Measurements from ENCODE around the gene ITGBL1. TPM values are rescaled to one million over a fixed set of nuclear protein-coding genes. Genes with fewer than 3 reads are reported as not detected.

Gene ITGBL1
- total RNA-seq, 4 donors from 2014 or later, result 0.83 to 28.0 (median 3.0) TPM

- TF ChIP-seq, protein P1, sequence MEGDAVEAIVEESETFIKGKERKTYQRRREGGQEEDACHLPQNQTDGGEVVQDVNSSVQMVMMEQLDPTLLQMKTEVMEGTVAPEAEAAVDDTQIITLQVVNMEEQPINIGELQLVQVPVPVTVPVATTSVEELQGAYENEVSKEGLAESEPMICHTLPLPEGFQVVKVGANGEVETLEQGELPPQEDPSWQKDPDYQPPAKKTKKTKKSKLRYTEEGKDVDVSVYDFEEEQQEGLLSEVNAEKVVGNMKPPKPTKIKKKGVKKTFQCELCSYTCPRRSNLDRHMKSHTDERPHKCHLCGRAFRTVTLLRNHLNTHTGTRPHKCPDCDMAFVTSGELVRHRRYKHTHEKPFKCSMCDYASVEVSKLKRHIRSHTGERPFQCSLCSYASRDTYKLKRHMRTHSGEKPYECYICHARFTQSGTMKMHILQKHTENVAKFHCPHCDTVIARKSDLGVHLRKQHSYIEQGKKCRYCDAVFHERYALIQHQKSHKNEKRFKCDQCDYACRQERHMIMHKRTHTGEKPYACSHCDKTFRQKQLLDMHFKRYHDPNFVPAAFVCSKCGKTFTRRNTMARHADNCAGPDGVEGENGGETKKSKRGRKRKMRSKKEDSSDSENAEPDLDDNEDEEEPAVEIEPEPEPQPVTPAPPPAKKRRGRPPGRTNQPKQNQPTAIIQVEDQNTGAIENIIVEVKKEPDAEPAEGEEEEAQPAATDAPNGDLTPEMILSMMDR (IDR thresholded peaks at IDR 0.05), result no peak
- no peak for TF ChIP-seq POLR2A (IDR thresholded peaks at IDR 0.05)
- WGBS, 2 donors, result 83 to 86% methylated on average over 5 of the region's 5 CpGs
- intact Hi-C loops (cut with DNase I), result no loop called here
Measured at GRCh38 chr13:101647760-101648159, 195.3 kb downstream of the ITGBL1 start.

GRCh38 chr13:101648766-101649487 lies 196.5 kb downstream of the ITGBL1 start:
- H3K27me3 ChIP-seq, result no peaks in the 10 kb centered on the region
- H3K4me3 ChIP-seq, result no peak overlapping the region
- H3K9me3 ChIP-seq, result no peaks in the 10 kb centered on the region
- TF ChIP-seq POLR2A (IDR thresholded peaks at IDR 0.05), result no peak
- TF ChIP-seq, protein P1 (IDR thresholded peaks at IDR 0.05), result no peak
- intact Hi-C loops (cut with DNase I), result no loop called here
- H3K4me1 ChIP-seq, result no peaks in the 10 kb centered on the region
- H3K36me3 ChIP-seq, result no peaks in the 10 kb centered on the region
- no peak for DNase-seq
- no peak overlapping the region for H3K27ac ChIP-seq

More at GRCh38 chr13:101647760-101648159, 195.3 kb downstream of the ITGBL1 start:
- Histone ChIP-seq H3K27me3 (no peaks in the 10 kb centered on the region), H3K36me3 (no peaks in the 10 kb centered on the region), H3K4me3 (no peak overlapping the region), H3K27ac (no peak overlapping the region), H3K9me3 (no peaks in the 10 kb centered on the region), H3K4me1 (no peaks in the 10 kb centered on the region)
- no peak for DNase-seq

DNA sequence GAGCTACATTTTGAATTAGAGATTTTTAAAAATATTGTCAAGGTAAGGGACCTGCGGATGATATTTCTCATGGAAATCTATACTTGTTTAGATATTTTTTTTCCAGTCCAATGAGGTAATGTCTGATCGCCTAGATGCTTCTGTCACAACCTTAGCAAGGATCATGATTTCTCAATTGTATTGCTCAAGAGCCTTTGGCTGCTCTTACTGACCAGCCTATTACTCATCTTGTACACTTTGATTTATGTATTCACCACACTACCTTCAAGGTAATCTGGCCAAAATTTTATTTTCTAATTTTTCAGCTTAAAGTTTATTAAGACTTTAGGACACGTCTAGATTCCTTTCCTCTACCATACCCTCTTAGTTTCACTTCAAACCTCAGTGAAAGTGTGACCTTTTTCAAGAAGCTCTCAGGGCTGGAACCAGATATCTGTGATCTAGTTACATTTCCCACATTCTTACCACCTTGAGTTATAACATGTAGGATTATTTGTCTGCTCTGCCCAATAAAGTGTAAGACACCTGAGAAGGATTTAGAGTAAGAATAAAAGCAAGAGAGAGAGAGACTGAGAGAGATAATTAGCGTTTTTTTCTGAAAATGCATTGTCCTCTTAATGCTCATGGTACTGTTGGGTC lies 197.1 kb downstream of the ITGBL1 start:
- WGBS, 2 donors, result 54% methylated on average over 4 of the region's 4 CpGs
- Histone ChIP-seq H3K36me3 (no peaks in the 10 kb centered on the region), H3K9me3 (no peaks in the 10 kb centered on the region), H3K4me3 (no peak overlapping the region), H3K4me1 (no peaks in the 10 kb centered on the region), H3K27me3 (no peaks in the 10 kb centered on the region), H3K27ac (no peak overlapping the region)
- DNase-seq, result no peak
- TF ChIP-seq, protein P1 (IDR thresholded peaks at IDR 0.05), result no peak
- TF ChIP-seq POLR2A (IDR thresholded peaks at IDR 0.05), result no peak
- intact Hi-C loops (cut with DNase I), result no loop called here

- no peaks in the 10 kb centered on the region for H3K36me3 ChIP-seq
- no peak for DNase-seq
- H3K9me3 ChIP-seq, result no peaks in the 10 kb centered on the region
- no peak for TF ChIP-seq POLR2A (IDR thresholded peaks at IDR 0.05)
- TF ChIP-seq, protein P1 (IDR thresholded peaks at IDR 0.05), result no peak
- intact Hi-C loops (cut with DNase I), result no loop called here
- no peak overlapping the region for H3K4me3 ChIP-seq
- H3K4me1 ChIP-seq, result no peaks in the 10 kb centered on the region
- no peak overlapping the region for H3K27ac ChIP-seq
- 81 to 84% methylated on average over 4 of the region's 4 CpGs for WGBS, 2 donors
- no peaks in the 10 kb centered on the region for H3K27me3 ChIP-seq
Measured at GRCh38 chr13:101654883-101655282, 202.4 kb downstream of the ITGBL1 start.

GRCh38 chr13:101655435-101655834 lies 203.0 kb downstream of the ITGBL1 start:
- intact Hi-C loops (cut with DNase I), result no loop called here
- Histone ChIP-seq H3K36me3 (no peaks in the 10 kb centered on the region), H3K27me3 (no peaks in the 10 kb centered on the region), H3K4me3 (no peak overlapping the region), H3K9me3 (no peaks in the 10 kb centered on the region), H3K4me1 (no peaks in the 10 kb centered on the region), H3K27ac (no peak overlapping the region)
- WGBS, 2 donors, result 70 to 80% methylated on average over 3 of the region's 3 CpGs
- TF ChIP-seq, protein P1 (IDR thresholded peaks at IDR 0.05), result no peak
- no peak for TF ChIP-seq POLR2A (IDR thresholded peaks at IDR 0.05)
- DNase-seq, result no peak
